Esophagus muscularis mucosa (tissue), 4 donors: ENCODE results near the gene EME1. TPM values are rescaled to one million over a fixed set of nuclear protein-coding genes. Genes with fewer than 3 reads are reported as not detected.

Experiments used
- DNase-seq: peaks from one replicate; pipeline ENCODE4 v3.0.0-alpha.2; 2017; ENCODE audit errors: extremely low spot score
- H3K27ac ChIP-seq, 4 donors: fragments of 200-600 bp; sonication (generic); replicated peaks in 1 of 4; 1 replicate in 3 of 4; 2 replicates in 1 of 4; pipeline ENCODE4 v1.5.1; 2016 to 2019; ENCODE audit warnings: mild to moderate bottlenecking in 1 of 4
- H3K27me3 ChIP-seq, 4 donors: fragments of 200-600 bp; sonication (generic); one replicate each; pipeline versions ENCODE4 v1.5.1 to v1.6.0; 2016 to 2019
- H3K36me3 ChIP-seq, 4 donors: fragments of 200-600 bp; sonication (generic); one replicate each; pipeline ENCODE4 v1.5.1; 2016 to 2019
- H3K4me1 ChIP-seq, 4 donors: fragments of 200-600 bp; sonication (generic); one replicate each; pipeline ENCODE4 v1.5.1; 2016 to 2019
- H3K4me3 ChIP-seq, 4 donors: fragments of 200-600 bp; sonication (generic); 1 replicate in 2 of 4; 2 replicates in 2 of 4; pipeline ENCODE4 v1.5.1; 2016 to 2019; ENCODE audit warnings: mild to moderate bottlenecking in 4 of 4, moderate library complexity in 1 of 4
- H3K9me3 ChIP-seq, 4 donors: fragments of 200-600 bp; sonication (generic); 1 replicate in 3 of 4; 2 replicates in 1 of 4; pipeline ENCODE4 v1.5.1; 2016 to 2019
- CTCF ChIP-seq, 3 experiments: fragments of 200-600 bp in 2 of 3; fragments of 450-650 bp in 1 of 3; sonication (generic) in 2 of 3; IDR thresholded peaks; one replicate each; pipeline ENCODE4 v1.5.1; 2017 to 2019; ENCODE audit warnings: antibody characterized with exemption in 3 of 3, mild to moderate bottlenecking in 2 of 3, moderate library complexity in 1 of 3
- EP300 ChIP-seq: sonication (generic); formaldehyde crosslinking; IDR thresholded peaks from one replicate; pipeline ENCODE4 v1.6.1; 2017; ENCODE audit warnings: antibody characterized with exemption
- POLR2A ChIP-seq: fragments of 450-650 bp; IDR thresholded peaks from one replicate; pipeline ENCODE4 v1.6.1; 2017; ENCODE audit warnings: antibody characterized with exemption, moderate library complexity, mild to moderate bottlenecking, low read depth
- POLR2AphosphoS5 ChIP-seq, 2 donors: sonication (generic); formaldehyde crosslinking; IDR thresholded peaks; one replicate each; pipeline ENCODE4 v1.6.1; 2017; ENCODE audit warnings: antibody characterized with exemption in 2 of 2
- WGBS: methylation state at CpG from one replicate; pipeline ENCODE4 v1.1.5; 2018; 5-methylcytosine and 5-hydroxymethylcytosine counted together
- intact Hi-C: fragments of 100-400 bp; cut with DNase I; formaldehyde crosslinking; loops from one replicate; pipeline ENCODE4 v1.15.1; 2023
- total RNA-seq, 4 donors: library from RNA; depleted of rRNA; stranded (reverse); fragments of >200 nt; gene quantifications; one replicate each; pipeline versions ENCODE4 v1.1.0 to v1.2.1, GENCODE V29; 2016

The EME1 gene
- total RNA-seq, 4 donors from 2014 or later = not detected

GRCh38 chr17:50382931-50383330 is 9.9 kb downstream of the EME1 start:
- no peak for DNase-seq
- TF ChIP-seq POLR2AphosphoS5 (IDR thresholded peaks at IDR 0.05) (no peak), EP300 (no peak), POLR2A (no peak)
- Histone ChIP-seq H3K27ac (no peak overlapping the region), H3K36me3 (peaks cover 64 to 81% (median 79%) of the 10 kb centered on the region in 4 donors), H3K9me3 (no peaks in the 10 kb centered on the region), H3K27me3 (no peaks in the 10 kb centered on the region), H3K4me3 (no peak overlapping the region), H3K4me1 (no peaks in the 10 kb centered on the region)
- 89% methylated on average over 12 of the region's 12 CpGs for WGBS
- intact Hi-C loops = no loop called here

- intact Hi-C loops = no loop called here
- Histone ChIP-seq H3K36me3 (peaks cover 89 to 100% (median 99%) of the 10 kb centered on the region in 4 donors), H3K4me3 (no peak overlapping the region), H3K27ac (no peak overlapping the region), H3K27me3 (no peaks in the 10 kb centered on the region), H3K4me1 (no peaks in the 10 kb centered on the region), H3K9me3 (no peaks in the 10 kb centered on the region)
- WGBS = 100% methylated on average over 1 of the region's 3 CpGs
- DNase-seq = no peak
- no peak for TF ChIP-seq POLR2AphosphoS5 (IDR thresholded peaks at IDR 0.05)
- TF ChIP-seq EP300 = no peak
- no peak for TF ChIP-seq POLR2A
- no peak for TF ChIP-seq CTCF (IDR thresholded peaks at IDR 0.05)
Measured at GRCh38 chr17:50386510-50386909, 13.5 kb downstream of the EME1 start.

GRCh38 chr17:50388728-50389127 is 15.7 kb downstream of the EME1 start:
- intact Hi-C loops = no loop called here

GRCh38 chr17:50389534-50389933 is 16.5 kb downstream of the EME1 start:
- Histone ChIP-seq H3K27me3 (no peaks in the 10 kb centered on the region), H3K4me1 (peaks cover 0 to 5% (median 2%) of the 10 kb centered on the region in 4 donors), H3K4me3 (no peak overlapping the region), H3K27ac (no peak overlapping the region), H3K36me3 (peaks cover 90 to 100% (median 99%) of the 10 kb centered on the region in 4 donors), H3K9me3 (no peaks in the 10 kb centered on the region)
- DNase-seq = no peak
- TF ChIP-seq EP300 = no peak
- TF ChIP-seq POLR2AphosphoS5 (IDR thresholded peaks at IDR 0.05) = no peak
- TF ChIP-seq CTCF (IDR thresholded peaks at IDR 0.05) = no peak
- no peak for TF ChIP-seq POLR2A
- intact Hi-C loops = no loop called here
- 94% methylated on average over 6 of the region's 6 CpGs for WGBS

More at GRCh38 chr17:50388728-50389127, 15.7 kb downstream of the EME1 start:
- WGBS = 93% methylated on average over 3 of the region's 3 CpGs
- TF ChIP-seq CTCF (IDR thresholded peaks at IDR 0.05) = no peak
- TF ChIP-seq POLR2A = no peak
- no peak for TF ChIP-seq POLR2AphosphoS5 (IDR thresholded peaks at IDR 0.05)
- TF ChIP-seq EP300 = no peak
- no peak overlapping the region for H3K27ac ChIP-seq
- peaks cover 90 to 100% (median 99%) of the 10 kb centered on the region in 4 donors for H3K36me3 ChIP-seq
- no peak overlapping the region for H3K4me3 ChIP-seq
- no peaks in the 10 kb centered on the region for H3K27me3 ChIP-seq
- H3K9me3 ChIP-seq = no peaks in the 10 kb centered on the region
- no peak for DNase-seq
- peaks cover 0 to 4% (median 0%) of the 10 kb centered on the region in 4 donors for H3K4me1 ChIP-seq

- H3K9me3 ChIP-seq = no peaks in the 10 kb centered on the region
- H3K36me3 ChIP-seq = peaks cover 61 to 77% (median 75%) of the 10 kb centered on the region in 4 donors
- H3K4me1 ChIP-seq = peaks cover 19 to 31% (median 26%) of the 10 kb centered on the region in 4 donors
- intact Hi-C loops = no loop called here
- no peak for DNase-seq
- TF ChIP-seq POLR2AphosphoS5 (IDR thresholded peaks at IDR 0.05) (no peak), POLR2A (no peak), EP300 (no peak), CTCF (IDR thresholded peaks at IDR 0.05) (no peak)
- no peak overlapping the region for H3K27ac ChIP-seq
- no peaks in the 10 kb centered on the region for H3K27me3 ChIP-seq
- no peak overlapping the region for H3K4me3 ChIP-seq
- WGBS = 80% methylated on average over 5 of the region's 6 CpGs
Measured at GRCh38 chr17:50392621-50393020, 19.6 kb downstream of the EME1 start.
